SIG-M5 treated with dmso at 0.1 percent for 504 hours (cell line): ENCODE data around the gene DDX10.
"Not testable (repeated sequence)": the region's sequence is repeated elsewhere in the genome, so short reads cannot be mapped to it uniquely, and the experiment has no call there.

Experiments used
- DNase-seq: peaks from one replicate; lab custom pipeline; 2025; ENCODE audit not compliant: unreplicated experiment; lab: John Stamatoyannopoulos, UW

DDX10 gene

GRCh38 chr11:108817976-108818375 is 153.1 kb downstream of the DDX10 start:
- no peak for DNase-seq

- DNase-seq: no peak
Observed at GRCh38 chr11:108818971-108819370, 154.1 kb downstream of the DDX10 start.

DNA sequence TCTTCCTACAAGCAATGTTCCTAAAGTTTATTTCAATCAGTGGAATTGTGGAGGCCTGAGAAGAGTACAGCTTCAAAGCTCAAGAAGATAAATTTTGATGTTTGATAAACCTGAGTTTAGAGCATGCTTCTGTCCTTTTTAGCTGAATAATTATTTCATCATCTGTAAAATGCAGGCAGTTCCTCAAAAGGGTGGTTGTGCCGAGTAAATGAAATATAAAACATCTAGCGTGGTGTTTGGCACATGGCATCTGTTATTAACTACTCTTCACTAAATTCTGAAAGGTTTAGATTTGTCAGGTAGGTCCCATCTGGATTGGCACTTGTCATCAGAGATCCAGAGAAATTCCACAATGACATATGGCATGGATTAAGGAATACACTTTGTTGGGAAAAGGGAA is 155.1 kb downstream of the DDX10 start:
- DNase-seq: no peak

DNA sequence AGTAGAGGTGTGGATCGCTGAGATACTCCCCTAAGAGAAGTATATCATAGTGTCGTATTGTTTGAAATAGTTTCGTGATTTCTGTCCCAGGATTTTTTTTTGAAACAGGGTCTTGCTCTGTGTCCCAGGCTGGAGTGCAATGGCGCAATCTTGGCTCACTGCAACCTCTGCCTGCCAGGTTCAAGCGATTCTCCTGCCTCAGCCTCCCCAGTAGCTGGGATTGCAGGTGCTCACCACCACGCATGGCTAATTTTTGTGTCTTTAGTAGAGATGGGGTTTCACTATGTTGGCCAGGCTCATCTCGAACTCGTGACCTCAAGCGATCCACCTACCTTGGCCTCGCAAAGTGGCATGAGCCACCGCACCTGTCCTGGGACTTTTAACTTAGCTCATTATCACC is 159.1 kb downstream of the DDX10 start:
- not testable (repeated sequence) for DNase-seq

- DNase-seq: no peak
Observed at GRCh38 chr11:108824545-108824944, 159.7 kb downstream of the DDX10 start.

GRCh38 chr11:108825381-108825780 is 160.5 kb downstream of the DDX10 start:
- no peak for DNase-seq

DNA sequence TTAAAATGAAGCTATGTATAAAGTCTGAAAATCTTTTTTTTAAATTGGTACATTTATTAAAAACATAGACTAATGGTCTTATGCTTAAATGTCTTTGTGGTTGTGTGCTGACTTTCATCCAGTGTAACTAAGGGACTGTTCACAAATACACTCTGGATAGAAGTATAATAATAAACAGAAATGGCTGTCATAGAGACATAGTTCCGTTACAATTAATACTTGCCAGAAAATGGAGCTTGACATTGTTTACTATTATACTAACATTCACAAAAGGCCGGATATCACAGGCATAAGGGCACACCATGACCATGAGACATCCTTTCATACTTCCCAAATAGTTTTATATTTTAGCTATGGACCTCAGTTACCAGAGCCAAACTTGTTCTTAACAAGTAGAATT is 161.3 kb downstream of the DDX10 start:
- DNase-seq: no peak

DNA sequence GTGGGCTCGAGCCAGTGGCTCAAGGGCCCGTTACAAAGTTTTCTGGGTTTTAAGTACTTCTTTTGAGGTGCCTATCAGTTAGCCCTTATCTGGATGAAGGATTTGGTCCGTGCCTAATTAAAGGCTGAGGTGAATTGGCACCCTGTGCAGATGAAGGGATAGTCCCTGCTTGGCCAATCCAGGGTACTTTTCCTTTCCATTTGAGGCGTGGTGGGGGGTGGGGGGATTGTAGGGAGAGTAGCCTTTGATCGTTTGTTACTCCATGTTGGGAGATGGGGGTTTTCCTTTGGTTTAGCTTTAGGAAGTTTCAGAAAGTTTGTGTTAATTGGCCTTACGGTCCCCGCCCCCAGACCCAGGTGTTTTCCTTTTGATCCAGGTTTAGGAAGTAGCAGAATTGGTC is 170.8 kb downstream of the DDX10 start:
- no peak for DNase-seq

DNA sequence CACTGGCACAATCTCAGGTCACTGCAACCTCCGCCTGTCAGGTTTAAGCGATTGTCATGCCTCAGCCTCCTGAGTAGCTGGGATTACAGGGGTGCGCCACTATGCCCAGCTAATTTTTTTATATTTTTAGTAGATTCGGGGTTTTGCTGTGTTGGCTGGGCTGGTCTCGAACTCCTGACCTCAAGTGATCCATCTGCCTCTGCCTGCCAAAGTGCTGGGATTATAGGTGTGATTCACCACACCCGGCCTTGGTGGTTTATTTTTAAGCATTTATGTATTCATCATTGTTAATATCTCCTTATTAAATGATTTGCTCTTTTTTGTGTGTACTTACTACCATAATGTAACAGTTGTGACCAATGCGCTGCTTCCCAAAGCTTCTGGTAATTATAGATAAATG is 171.7 kb downstream of the DDX10 start:
- DNase-seq: no peak

GRCh38 chr11:108838102-108838791 is 173.4 kb downstream of the DDX10 start:
- no peak for DNase-seq

DNA sequence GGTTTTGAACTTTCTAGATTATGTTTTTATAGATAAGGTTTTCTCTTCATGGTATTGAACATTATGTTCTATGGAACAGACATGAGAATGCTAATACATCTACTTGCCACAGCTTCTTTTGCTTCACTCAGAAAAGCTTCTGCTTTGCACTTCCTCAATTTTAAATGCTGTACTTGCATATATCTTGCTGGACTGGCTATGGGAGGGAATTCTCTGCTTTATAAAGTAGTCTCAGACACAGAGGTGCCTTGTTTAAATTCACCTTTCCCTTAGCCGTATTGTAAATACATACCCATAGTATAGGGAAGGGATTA is 173.9 kb downstream of the DDX10 start:
- DNase-seq: no peak

GRCh38 chr11:108846009-108846408 is 181.1 kb downstream of the DDX10 start:
- no peak for DNase-seq

- DNase-seq: no peak
Observed at GRCh38 chr11:108847298-108847990, 182.6 kb downstream of the DDX10 start.

DNA sequence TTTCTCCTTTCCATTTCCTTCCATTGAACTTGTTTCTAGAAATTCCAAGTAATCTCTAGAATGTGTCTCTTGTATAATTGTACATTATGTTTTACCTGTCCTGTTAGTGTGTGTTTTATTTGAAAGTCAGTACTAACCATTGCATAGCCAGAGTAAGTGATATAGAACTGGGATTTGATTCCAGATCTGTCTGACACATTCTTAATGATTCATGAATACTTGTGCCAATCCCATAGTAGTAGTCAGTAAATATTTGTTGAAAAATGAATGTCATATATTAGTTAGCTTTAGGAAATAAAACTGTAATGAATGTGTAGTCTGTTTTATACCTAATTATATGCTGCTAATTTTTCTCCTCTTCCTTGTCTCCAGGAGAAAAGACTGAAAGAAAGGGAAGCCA is 186.9 kb downstream of the DDX10 start:
- DNase-seq: no peak

DNA sequence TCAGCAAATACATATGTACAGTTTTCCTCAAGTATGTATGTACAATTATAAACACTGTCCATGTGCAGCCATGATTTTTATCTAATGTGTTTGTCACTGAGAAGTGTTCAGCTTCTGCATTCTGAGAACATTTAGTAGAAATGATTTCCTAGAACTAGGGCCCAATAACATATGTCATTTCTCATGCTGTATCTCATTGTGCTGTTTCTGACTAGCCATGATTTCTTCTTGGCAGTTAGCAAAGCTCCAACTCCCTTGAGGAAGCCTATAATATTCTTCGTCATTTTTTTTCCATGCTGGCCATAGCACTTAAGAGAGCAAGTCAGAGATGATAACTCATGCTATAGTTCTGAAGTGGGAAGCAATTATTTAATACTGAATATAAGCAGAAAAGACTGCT is 187.8 kb downstream of the DDX10 start:
- no peak for DNase-seq

DNA sequence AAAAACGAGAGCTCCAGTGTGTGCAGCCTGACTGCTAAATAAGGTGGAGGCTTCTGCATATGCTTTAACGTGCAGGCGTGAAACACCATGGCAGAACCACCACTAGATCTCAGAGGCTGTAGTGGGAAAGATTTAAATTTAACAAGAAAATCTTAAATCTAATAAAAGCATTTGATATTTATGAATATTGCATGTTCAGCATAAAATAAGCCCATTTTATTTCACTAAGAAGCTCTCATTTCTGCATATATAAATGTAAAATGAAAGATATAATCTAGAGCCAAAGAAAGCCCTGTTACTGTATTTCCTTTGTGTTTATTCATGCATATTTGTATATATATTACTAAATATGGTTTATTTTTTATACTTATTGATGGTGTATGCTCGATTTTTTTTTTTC is 188.3 kb downstream of the DDX10 start:
- no peak for DNase-seq

GRCh38 chr11:108853864-108854263 is 189.0 kb downstream of the DDX10 start:
- no peak for DNase-seq

DNA sequence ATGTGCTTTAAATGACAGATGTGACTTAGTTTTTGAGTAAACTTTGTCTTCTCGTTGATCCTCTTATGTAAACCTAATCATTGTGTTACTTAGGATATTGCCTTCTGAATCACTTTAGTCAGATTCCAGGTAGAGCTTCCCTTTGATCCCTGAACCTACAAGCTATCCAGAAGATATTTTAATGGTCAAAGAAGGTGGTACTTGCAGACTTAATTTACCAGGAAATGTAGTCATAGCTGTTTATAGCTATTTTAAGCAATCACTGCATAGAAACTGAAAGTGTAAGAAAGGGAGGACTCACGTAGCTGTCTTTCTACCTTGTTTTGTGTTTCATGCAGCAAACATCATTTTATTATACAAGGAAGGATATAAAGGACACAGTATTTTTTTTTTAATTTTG is 189.5 kb downstream of the DDX10 start:
- DNase-seq: no peak

GRCh38 chr11:108857382-108857781 is 192.5 kb downstream of the DDX10 start:
- DNase-seq: no peak

- DNase-seq: no peak
Observed at GRCh38 chr11:108858622-108859021, 193.8 kb downstream of the DDX10 start.

- DNase-seq: no peak
Observed at GRCh38 chr11:108859510-108859909, 194.6 kb downstream of the DDX10 start.

DNA sequence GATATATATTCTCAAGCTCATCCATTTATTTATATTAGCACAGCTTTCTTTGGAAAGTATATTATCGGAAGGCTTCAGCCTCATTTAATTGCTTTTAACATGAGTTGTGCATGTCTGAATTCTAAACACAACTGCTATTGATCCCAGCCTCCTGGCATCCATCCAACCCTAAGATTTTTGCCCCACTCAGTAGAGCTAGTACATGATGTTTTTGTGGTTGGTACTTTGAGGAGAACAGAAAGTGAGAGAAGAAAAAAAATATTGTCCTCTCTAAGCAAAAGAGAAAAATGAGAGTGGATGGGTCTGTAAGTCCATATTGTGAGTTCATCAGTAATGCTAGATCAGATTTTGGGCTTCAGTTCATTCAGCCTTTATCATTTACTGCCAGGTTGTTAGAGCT is 198.7 kb downstream of the DDX10 start:
- no peak for DNase-seq

- no peak for DNase-seq
Observed at GRCh38 chr11:108865406-108865805, 200.5 kb downstream of the DDX10 start.
